C4-2B (cell line): ENCODE data around the gene FAM25C.
"Not testable (repeated sequence)": the region's sequence is repeated elsewhere in the genome, so short reads cannot be mapped to it uniquely, and the experiment has no call there.

Source experiments
- ZFX ChIP-seq: fragments of 450-650 bp; IDR thresholded peaks from 2 replicates; pipeline ENCODE4 v1.6.1; 2017
- TF ChIP-seq, protein P1 (sequence below): fragments of 450-650 bp; conservative IDR thresholded peaks from 2 replicates; pipeline ENCODE4 v1.5.1; 2017; ENCODE audit warnings: mild to moderate bottlenecking

DNA sequence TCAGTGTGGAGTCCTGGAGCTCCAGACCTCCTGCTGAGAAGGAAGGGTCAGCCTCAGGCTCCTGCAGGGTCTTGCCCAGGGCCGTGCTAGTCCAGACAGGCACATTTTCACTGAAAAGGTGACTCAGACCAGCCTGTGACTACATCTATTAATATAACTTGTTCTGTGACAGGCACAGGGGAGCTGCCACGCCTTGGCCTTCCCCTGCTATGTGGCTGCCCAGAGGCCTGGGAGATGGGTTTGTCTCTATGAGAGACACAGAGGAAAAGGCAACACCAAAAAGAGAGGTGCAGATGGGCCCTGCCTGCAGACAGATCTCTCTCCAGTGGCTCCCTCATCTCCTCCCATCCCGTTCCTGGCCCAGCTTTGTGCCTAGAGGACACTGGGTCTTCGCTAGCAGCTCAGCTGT lies 10.0 kb downstream of the FAM25C start:
- TF ChIP-seq, protein P1, sequence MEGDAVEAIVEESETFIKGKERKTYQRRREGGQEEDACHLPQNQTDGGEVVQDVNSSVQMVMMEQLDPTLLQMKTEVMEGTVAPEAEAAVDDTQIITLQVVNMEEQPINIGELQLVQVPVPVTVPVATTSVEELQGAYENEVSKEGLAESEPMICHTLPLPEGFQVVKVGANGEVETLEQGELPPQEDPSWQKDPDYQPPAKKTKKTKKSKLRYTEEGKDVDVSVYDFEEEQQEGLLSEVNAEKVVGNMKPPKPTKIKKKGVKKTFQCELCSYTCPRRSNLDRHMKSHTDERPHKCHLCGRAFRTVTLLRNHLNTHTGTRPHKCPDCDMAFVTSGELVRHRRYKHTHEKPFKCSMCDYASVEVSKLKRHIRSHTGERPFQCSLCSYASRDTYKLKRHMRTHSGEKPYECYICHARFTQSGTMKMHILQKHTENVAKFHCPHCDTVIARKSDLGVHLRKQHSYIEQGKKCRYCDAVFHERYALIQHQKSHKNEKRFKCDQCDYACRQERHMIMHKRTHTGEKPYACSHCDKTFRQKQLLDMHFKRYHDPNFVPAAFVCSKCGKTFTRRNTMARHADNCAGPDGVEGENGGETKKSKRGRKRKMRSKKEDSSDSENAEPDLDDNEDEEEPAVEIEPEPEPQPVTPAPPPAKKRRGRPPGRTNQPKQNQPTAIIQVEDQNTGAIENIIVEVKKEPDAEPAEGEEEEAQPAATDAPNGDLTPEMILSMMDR, result not testable (repeated sequence)
- TF ChIP-seq ZFX, result not testable (repeated sequence)
